Dedifferentiated amniotic fluid mesenchymal stem cell (primary cell): ENCODE data around the gene C3.
A peak's percentile ranks its signal among the peaks of the same experiment; 100 is the strongest.
"Not testable (repeated sequence)": the region's sequence is repeated elsewhere in the genome, so short reads cannot be mapped to it uniquely, and the experiment has no call there.

ENCODE experiments used
- DNase-seq: peaks from one replicate; pipeline ENCODE4 v3.0.0-alpha.2; 2016; ENCODE audit errors: extremely low spot score

C3 gene

DNA sequence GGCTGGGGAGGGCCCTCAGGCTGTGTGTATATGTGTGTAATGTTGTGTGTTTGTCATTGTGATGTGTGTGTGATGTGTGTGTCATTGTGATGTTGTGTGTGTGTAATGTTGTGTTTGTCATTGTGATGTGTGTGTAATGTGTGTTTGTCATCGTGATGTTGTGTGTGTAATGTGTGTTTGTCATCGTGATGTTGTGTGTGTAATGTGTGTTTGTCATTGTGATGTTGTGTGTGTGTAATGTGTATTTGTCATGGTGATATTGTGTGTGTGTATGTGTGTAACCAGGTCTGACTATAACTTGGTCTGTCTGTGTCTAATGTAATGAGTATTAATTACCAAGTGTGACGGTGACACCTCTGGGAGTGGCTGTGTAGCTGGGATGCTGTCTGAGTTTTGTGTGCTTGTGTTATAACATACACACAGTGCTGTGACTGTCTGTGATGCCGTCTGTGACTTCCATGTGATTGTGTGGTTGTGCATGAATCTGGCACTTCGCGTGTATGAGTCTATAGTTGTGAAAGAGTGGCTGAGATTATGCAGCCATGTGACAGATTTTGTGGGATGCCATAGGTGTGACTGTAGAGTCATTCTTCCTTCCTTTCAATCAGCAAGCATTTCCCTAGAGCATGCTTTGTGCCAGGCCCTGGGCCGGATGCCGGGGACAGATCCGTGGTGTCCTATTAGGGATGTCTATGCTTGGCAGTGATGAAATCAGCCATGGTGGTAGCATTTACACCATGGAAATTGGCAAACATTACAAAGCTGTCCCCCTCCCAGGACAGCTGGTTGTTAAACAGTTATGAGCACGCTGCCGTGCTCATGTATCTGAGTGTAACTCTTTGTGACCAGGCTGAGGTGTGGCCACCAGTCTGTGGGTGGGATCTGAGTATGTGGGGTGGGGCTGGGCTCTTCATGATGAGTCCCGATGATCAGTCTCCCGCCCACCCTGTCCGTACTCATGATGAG, 56.9 kb downstream of the C3 start:
- DNase-seq: no peak

DNA sequence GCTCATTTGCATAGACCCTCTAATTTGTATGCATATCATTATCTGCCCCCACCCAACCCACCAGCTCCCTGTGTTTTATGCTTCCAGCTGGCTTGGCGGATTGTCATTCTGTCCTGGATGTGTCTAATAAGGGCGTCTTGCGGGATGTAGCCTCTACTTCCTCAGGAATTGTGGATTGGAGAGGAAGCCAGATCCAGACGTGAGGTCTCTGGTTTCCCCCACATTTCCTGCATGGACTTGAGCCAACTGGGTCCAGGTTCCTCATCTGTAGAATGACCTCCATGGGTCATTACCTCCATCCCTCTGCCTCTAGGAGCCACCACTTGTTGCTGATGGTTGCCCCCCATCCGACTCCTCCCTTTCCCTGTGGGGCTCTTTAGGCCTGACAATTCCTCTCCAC, 57.7 kb downstream of the C3 start:
- DNase-seq: no peak

GRCh38 chr19:6661509-6662244, 58.8 kb downstream of the C3 start:
- DNase-seq: not testable (repeated sequence)

DNA sequence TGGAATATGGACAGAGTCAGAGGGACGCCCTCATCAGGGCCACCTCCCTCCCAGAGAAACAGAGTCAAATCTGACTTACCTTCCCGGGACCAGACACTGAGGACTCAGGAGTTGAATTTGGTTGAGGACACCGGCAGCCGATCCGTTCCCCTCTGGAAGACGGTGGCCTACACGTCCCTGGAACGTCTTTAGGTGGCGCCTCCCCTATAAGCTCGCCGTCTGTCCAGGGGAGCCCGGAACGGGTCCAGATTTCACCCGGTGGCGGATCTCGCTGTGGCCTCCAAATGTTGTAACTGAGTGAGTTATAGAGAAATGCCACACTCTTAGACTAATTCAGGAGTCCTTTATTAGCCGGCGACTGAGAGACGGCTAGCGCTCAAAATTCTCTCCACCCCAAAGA, 59.5 kb downstream of the C3 start:
- no peak for DNase-seq

- DNase-seq: not testable (repeated sequence)
These were observed 64.1 kb downstream of the C3 start for GRCh38 chr19:6656390-6656789.

- no peak for DNase-seq
These were observed 65.8 kb downstream of the C3 start for GRCh38 chr19:6654347-6655310.

DNA sequence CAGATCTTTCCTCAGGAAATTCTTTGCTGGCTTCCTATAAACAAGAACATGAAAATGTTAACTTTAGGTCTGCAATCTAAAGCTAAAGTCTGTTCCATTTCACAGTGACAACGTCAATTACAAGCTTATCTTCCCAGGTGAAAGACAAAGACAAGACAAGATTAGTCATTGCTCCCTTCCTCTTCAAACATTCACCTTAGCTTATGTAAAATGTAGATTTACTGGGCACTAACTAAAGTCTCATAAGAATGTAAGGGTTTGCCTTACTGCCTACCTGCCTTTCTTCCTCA, 67.7 kb downstream of the C3 start:
- no peak for DNase-seq

DNA sequence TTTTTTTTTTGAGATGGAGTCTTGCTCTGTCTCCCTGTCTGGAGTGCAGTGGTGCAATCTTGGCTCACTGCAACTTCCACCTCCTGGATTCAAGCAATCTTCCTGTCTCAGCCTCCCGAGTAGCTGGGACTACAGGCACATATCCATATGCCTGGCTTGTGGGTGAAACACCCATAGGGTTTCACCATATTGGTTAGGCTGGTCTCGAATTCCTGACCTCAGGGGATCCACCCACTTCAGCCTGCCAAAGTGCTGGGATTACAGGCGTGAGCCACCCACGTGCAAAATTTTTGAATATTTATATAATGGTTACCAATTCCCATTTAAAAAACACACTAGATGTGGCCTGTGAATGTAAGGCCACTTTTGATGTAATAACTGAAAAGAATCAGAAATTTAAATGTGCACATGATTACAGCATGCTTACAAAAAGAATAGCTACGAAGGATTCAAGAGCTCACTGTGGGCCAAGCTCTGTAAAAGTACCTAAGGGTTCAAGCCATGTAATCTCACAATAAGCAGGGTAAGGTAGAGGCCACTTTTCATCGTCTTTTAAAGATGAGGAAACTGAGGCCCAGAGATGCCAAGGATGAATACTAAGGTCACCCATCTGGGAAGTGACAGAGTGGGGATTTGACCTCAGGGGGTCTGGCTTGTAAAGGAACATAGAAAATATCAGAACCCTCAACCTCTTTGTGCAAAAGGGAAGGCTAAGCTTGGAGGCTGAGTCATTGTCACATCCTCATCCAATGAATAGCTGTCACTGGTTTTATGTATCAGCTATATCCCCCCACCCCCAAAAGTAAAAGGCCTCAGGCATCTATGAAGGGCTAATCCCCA, 68.3 kb downstream of the C3 start:
- DNase-seq: no peak

- DNase-seq: no peak
These were observed 71.3 kb downstream of the C3 start for GRCh38 chr19:6649185-6649584.

DNA sequence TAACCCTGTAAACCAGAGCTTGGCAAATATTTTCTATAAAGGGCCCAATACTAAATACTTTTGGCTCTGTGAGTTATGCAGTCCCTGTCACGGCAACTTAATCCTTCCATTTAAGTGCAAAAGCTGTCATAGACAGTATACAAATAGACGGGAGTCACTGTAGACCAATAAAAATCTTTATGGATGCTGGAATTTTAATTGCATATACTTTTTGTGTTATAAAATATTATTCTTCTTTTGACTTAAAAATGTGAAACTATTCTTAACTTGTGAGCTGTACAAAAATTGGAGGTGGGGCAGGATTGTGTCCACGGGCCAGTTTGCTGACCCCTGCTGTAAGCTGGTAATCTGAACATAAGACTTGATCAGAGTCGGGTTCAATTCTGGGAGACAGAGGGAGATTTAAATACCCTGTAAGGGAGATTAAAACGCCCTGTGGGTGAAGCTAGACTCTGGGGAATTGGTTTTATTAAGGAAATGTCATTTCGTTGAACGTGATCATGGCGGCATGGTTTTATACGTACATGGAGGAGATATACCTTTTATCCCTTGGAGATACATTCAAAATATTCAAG, 72.2 kb downstream of the C3 start:
- no peak for DNase-seq

GRCh38 chr19:6644796-6645195, 75.7 kb downstream of the C3 start:
- DNase-seq: no peak

- not testable (repeated sequence) for DNase-seq
These were observed 80.1 kb downstream of the C3 start for GRCh38 chr19:6640333-6640732.

DNA sequence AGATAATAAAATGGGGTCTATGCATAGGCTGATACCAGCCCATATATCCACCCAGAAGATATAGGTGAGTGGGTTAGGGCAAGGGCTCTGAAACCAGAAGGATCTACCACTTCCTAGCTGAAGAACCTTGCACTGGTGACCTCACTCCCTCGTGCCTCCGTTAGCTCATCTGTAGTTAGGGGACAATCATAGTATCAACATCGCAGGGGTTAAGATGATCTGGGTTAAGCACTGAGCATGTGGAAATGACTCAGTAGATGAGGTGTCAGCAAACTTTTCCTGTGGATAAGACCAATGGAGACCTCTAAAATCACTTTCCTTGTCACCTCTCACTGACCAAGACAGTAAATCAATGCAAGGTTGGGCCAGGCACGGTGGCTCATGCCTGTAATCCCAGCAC, 81.0 kb downstream of the C3 start:
- no peak for DNase-seq

DNA sequence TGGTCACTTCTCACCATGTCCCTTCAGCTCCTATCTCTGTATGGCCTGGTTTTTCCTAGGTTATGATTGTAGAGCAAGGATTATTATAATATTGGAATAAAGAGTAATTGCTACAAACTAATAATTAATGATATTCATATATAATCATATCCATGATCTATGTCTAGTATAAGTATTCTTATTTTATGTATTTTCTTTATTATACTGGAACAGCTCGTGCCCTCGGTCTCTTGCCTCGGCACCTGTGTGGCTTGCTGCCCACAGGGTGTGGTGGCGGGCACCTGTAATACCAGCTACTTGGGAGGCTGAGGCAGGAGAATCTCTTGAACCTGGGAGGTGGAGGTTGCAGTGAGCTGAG, 87.0 kb downstream of the C3 start:
- not testable (repeated sequence) for DNase-seq

DNA sequence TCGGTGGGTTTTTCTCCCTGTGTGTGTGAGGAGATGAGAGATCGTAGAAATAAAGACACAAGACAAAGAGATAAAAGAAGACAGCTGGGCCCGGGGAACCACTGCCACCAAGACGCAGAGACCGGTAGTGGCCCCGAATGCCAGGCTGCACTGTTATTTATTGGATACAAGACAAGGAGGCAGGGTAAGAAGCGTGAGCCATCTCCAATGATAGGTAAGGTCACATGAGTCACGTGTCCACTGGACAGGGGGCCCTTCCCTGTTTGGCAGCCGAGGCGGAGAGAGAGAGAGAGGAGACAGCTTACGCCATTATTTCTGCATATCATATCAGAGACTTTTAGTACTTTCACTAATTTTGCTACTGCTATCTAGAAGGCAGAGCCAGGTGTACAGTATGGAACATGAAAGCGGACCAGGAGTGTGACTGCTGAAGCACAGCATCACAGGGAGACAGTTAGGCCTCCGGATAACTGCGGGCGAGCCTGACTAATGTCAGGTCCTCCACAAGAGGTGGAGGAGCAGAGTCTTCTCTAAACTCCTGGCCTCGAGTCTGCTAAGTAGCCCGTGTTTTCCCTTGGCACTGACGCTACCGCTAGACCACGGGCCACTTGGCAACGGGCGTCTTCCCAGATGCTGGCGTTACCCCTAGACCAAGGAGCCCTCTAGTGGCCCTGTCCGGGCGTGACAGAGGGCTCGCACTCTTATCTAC, 87.5 kb downstream of the C3 start:
- peak; percentile 51 for DNase-seq

- DNase-seq: peak; percentile 80
These were observed 88.3 kb downstream of the C3 start for GRCh38 chr19:6632002-6632621.
